ENCODE data around the gene UNC13D.
A peak's percentile ranks its signal among the peaks of the same experiment; 100 is the strongest.

Gene UNC13D

GRCh38 chr17:75832652-75833400 lies 11.4 kb downstream of the UNC13D start:
- DNase-seq: no peak

- no peak for DNase-seq
These were observed 12.0 kb downstream of the UNC13D start for GRCh38 chr17:75832164-75832651.

GRCh38 chr17:75831032-75831571 lies 13.1 kb downstream of the UNC13D start:
- no peak for DNase-seq

- DNase-seq: no peak
These were observed 13.8 kb downstream of the UNC13D start for GRCh38 chr17:75830164-75831031.

GRCh38 chr17:75829747-75830146 lies 14.5 kb downstream of the UNC13D start:
- no peak for DNase-seq

GRCh38 chr17:75828741-75829140 lies 15.5 kb downstream of the UNC13D start:
- no peak for DNase-seq

- no peak for DNase-seq
These were observed 16.2 kb downstream of the UNC13D start for GRCh38 chr17:75828076-75828400.

GRCh38 chr17:75827308-75828075 lies 16.7 kb downstream of the UNC13D start:
- peak; percentile 21 to 33 for DNase-seq

GRCh38 chr17:75826561-75827307 lies 17.5 kb downstream of the UNC13D start:
- DNase-seq: no peak

GRCh38 chr17:75825748-75826370 lies 18.3 kb downstream of the UNC13D start:
- DNase-seq: no peak

- no peak for DNase-seq
These were observed 19.1 kb downstream of the UNC13D start for GRCh38 chr17:75825149-75825552.

- DNase-seq: no peak
These were observed 19.5 kb downstream of the UNC13D start for GRCh38 chr17:75824666-75825065.

- no peak for DNase-seq
These were observed 20.1 kb downstream of the UNC13D start for GRCh38 chr17:75824050-75824552.

- DNase-seq: no peak
These were observed 20.8 kb downstream of the UNC13D start for GRCh38 chr17:75823257-75824041.

- DNase-seq: no peak
These were observed 21.4 kb downstream of the UNC13D start for GRCh38 chr17:75822800-75823166.

GRCh38 chr17:75822119-75822799 lies 21.9 kb downstream of the UNC13D start:
- peak; percentile 72 to 76 for DNase-seq

GRCh38 chr17:75821552-75821951 lies 22.7 kb downstream of the UNC13D start:
- DNase-seq: no peak

- no peak for DNase-seq
These were observed 23.8 kb downstream of the UNC13D start for GRCh38 chr17:75820094-75821080.

- no peak for DNase-seq
These were observed 24.5 kb downstream of the UNC13D start for GRCh38 chr17:75819678-75820077.
